NT2/D1 (cell line): ENCODE measurements around the gene PADI4.

Experiments
- SUZ12 ChIP-seq: IDR thresholded peaks from 2 replicates; pipeline ENCODE4 v1.6.1; 2011; ENCODE audit not compliant: insufficient read length, insufficient read depth; ENCODE audit errors: extremely low read depth
- YY1 ChIP-seq: IDR thresholded peaks from 2 replicates; pipeline ENCODE4 v1.6.1; 2011; ENCODE audit not compliant: insufficient read length, insufficient read depth
- ZNF274 ChIP-seq: IDR thresholded peaks from 2 replicates; pipeline ENCODE4 v1.6.1; 2011; ENCODE audit warnings: mild to moderate bottlenecking, low read depth, low read length

DNA sequence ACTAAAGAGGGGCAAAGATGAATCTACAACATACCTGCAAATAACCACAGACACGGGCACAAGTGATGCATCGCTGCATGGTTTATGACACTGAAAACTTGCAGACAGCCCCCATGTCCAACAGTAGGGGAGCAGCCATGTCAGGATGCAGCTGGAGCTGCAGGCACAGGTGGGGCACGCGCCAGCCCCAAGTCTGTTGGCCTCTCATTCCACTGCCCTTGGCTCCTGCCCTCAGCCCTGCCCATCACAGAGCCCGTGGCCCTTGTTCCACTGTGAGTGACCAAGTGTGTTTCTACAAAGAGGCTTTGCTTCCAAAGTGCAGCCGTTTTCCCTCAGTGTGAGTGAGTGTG is 3.2 kb upstream of the PADI4 start:
- TF ChIP-seq ZNF274 (no peak), YY1 (no peak), SUZ12 (no peak)
